Activated B cell treated with CpG ODN at 0.5 μM for 24 hours (primary cell): ENCODE data around the gene GLRX2. TPM values are rescaled to one million over a fixed set of nuclear protein-coding genes. Genes with fewer than 3 reads are reported as not detected.

Experiments
- ATAC-seq: fragments of 200-7000 bp; cut with Tn5 transposase; one replicate; pipeline ENCODE4 v1.10.0; 2021; ENCODE audit warnings: low read depth, mild to moderate bottlenecking, moderate library complexity
- CTCF ChIA-PET: fragments of 350-600 bp; sonication (Branson Sonifier 250); formaldehyde crosslinking; loops from one replicate; lab custom pipeline; 2021; ENCODE audit warnings: antibody characterized with exemption; lab: Charles Lee
- POLR2A ChIA-PET: fragments of 350-600 bp; sonication (Branson Sonifier 250); formaldehyde crosslinking; loops from one replicate; lab custom pipeline; 2021; ENCODE audit warnings: antibody characterized with exemption; lab: Charles Lee
- DNase-seq: peaks from one replicate; pipeline ENCODE4 v3.0.0; 2022
- H3K27ac Mint-ChIP-seq: one replicate; pipeline ENCODE4 v1.8.0; 2020; ENCODE audit warnings: mixed read lengths
- H3K27me3 Mint-ChIP-seq: one replicate; pipeline ENCODE4 v1.8.0; 2021; ENCODE audit warnings: mixed read lengths
- H3K36me3 Mint-ChIP-seq: one replicate; pipeline ENCODE4 v1.8.0; 2021; ENCODE audit warnings: low read depth, mixed read lengths
- H3K4me1 Mint-ChIP-seq: one replicate; pipeline ENCODE4 v1.8.0; 2021; ENCODE audit warnings: mixed read lengths
- H3K4me3 Mint-ChIP-seq: one replicate; pipeline ENCODE4 v1.8.0; 2020; ENCODE audit warnings: mild to moderate bottlenecking, mixed read lengths
- H3K9me3 Mint-ChIP-seq: one replicate; pipeline ENCODE4 v1.8.0; 2020; ENCODE audit warnings: mixed read lengths
- CTCF ChIP-seq: fragments of 200-600 bp; IDR thresholded peaks from one replicate; pipeline ENCODE4 v1.8.0; 2022; ENCODE audit warnings: antibody characterized with exemption, mild to moderate bottlenecking
- intact Hi-C: fragments of 100-400 bp; cut with micrococcal nuclease; formaldehyde crosslinking; loops from one replicate; pipeline ENCODE4 v1.15.1; 2024
- total RNA-seq: library from RNA; stranded (reverse); gene quantifications from 2 replicates; pipeline ENCODE4 v1.2.3, GENCODE V29; 2022

Gene GLRX2
- total RNA-seq, 1 donor from 2014 or later = 14.4 TPM

- no peak for TF ChIP-seq CTCF
- Mint-ChIP-seq H3K27me3 (no peaks in the 10 kb centered on the region), H3K4me3 (no peak overlapping the region), H3K4me1 (peaks cover 5% of the 10 kb centered on the region), H3K27ac (no peak overlapping the region), H3K9me3 (no peaks in the 10 kb centered on the region), H3K36me3 (peaks cover 38% of the 10 kb centered on the region)
- no peak for DNase-seq
- ChIA-PET CTCF (interaction anchor here (0.8 to 1.1 kb wide), 2 partner anchors 16 to 72 kb away, joined by 4 read pairs; no protein-coding TSS in a partner anchor), POLR2A (no interaction called here)
- no peak for ATAC-seq
- intact Hi-C loops = no loop called here
These were observed 17.3 kb downstream of the GLRX2 start for GRCh38 chr1:193087893-193088292.

GRCh38 chr1:193086342-193086741, 18.9 kb downstream of the GLRX2 start:
- Mint-ChIP-seq H3K4me3 (no peak overlapping the region), H3K36me3 (peaks cover 48% of the 10 kb centered on the region), H3K27ac (no peak overlapping the region), H3K4me1 (peaks cover 5% of the 10 kb centered on the region), H3K9me3 (no peaks in the 10 kb centered on the region), H3K27me3 (no peaks in the 10 kb centered on the region)
- intact Hi-C loops = no loop called here
- ATAC-seq (no peak), DNase-seq (no peak)
- ChIA-PET CTCF (no interaction called here), POLR2A (no interaction called here)
- TF ChIP-seq CTCF = no peak

GRCh38 chr1:193085263-193085662, 20.0 kb downstream of the GLRX2 start:
- Mint-ChIP-seq H3K9me3 (no peaks in the 10 kb centered on the region), H3K4me3 (no peak overlapping the region), H3K4me1 (peaks cover 5% of the 10 kb centered on the region), H3K27me3 (no peaks in the 10 kb centered on the region), H3K27ac (no peak overlapping the region), H3K36me3 (peaks cover 50% of the 10 kb centered on the region)
- intact Hi-C loops = no loop called here
- ChIA-PET POLR2A (interaction anchor here (0.6 kb wide), 1 partner anchor 38 kb away, joined by 3 read pairs; no protein-coding TSS in a partner anchor), CTCF (no interaction called here)
- ATAC-seq = no peak
- DNase-seq = no peak
- no peak for TF ChIP-seq CTCF

GRCh38 chr1:193083365-193084088, 21.7 kb downstream of the GLRX2 start:
- peaks cover 58% of the 10 kb centered on the region for H3K36me3 Mint-ChIP-seq
- no peaks in the 10 kb centered on the region for H3K27me3 Mint-ChIP-seq
- CTCF ChIA-PET = interaction anchor here (0.7 kb wide), 1 partner anchor 25 kb away, joined by 3 read pairs; the partner anchor contains the start of gene UCHL5
- POLR2A ChIA-PET = interaction anchor here (1.2 to 1.4 kb wide), 2 partner anchors 16 to 25 kb away, joined by 3 read pairs; partner anchors contain the start of gene UCHL5
- H3K4me1 Mint-ChIP-seq = peaks cover 5% of the 10 kb centered on the region
- ATAC-seq = peak; percentile 72
- intact Hi-C loops = loop anchor here (2.0 kb wide), 1 partner anchor 15 kb away; no protein-coding TSS in a partner anchor
- no peak for TF ChIP-seq CTCF
- no peak for DNase-seq
- H3K9me3 Mint-ChIP-seq = no peaks in the 10 kb centered on the region
- no peak overlapping the region for H3K4me3 Mint-ChIP-seq
- H3K27ac Mint-ChIP-seq = no peak overlapping the region

GRCh38 chr1:193079187-193079586, 26.0 kb downstream of the GLRX2 start:
- POLR2A ChIA-PET = no interaction called here

More at GRCh38 chr1:193079187-193079586, 26.0 kb downstream of the GLRX2 start:
- Mint-ChIP-seq H3K36me3 (peaks cover 63% of the 10 kb centered on the region), H3K4me1 (peaks cover 5% of the 10 kb centered on the region), H3K27ac (no peak overlapping the region), H3K27me3 (no peaks in the 10 kb centered on the region), H3K9me3 (no peaks in the 10 kb centered on the region), H3K4me3 (no peak overlapping the region)
- DNase-seq (no peak), ATAC-seq (no peak)
- intact Hi-C loops = no loop called here
- CTCF ChIA-PET = no interaction called here
- TF ChIP-seq CTCF = no peak
